Adrenal gland (tissue), 5 donors: ENCODE measurements around the gene BCLAF3.

Experiments
- POLR2A ChIP-seq, 2 donors: fragments of 450-650 bp; IDR thresholded peaks; one replicate each; pipeline ENCODE4 v1.6.1; 2017; ENCODE audit warnings: antibody characterized with exemption in 2 of 2, mild to moderate bottlenecking in 2 of 2, moderate library complexity in 1 of 2
- TF ChIP-seq, protein P1 (sequence below), 6 experiments: fragments of 450-650 bp in 4 of 6; fragments of 200-600 bp in 2 of 6; sonication (generic) in 1 of 6; IDR thresholded peaks; 1 replicate in 5 of 6; 2 replicates in 1 of 6; pipeline versions ENCODE4 v1.5.1 to v1.8.0; 2016 to 2021; ENCODE audit warnings: antibody characterized with exemption in 6 of 6, mild to moderate bottlenecking in 2 of 6, moderate library complexity in 1 of 6
- donor health status: DM: no; HTN: no; CAD: no.

GRCh38 chrX:19947612-19948011 is 43.2 kb downstream of the BCLAF3 start:
- TF ChIP-seq, protein P1, sequence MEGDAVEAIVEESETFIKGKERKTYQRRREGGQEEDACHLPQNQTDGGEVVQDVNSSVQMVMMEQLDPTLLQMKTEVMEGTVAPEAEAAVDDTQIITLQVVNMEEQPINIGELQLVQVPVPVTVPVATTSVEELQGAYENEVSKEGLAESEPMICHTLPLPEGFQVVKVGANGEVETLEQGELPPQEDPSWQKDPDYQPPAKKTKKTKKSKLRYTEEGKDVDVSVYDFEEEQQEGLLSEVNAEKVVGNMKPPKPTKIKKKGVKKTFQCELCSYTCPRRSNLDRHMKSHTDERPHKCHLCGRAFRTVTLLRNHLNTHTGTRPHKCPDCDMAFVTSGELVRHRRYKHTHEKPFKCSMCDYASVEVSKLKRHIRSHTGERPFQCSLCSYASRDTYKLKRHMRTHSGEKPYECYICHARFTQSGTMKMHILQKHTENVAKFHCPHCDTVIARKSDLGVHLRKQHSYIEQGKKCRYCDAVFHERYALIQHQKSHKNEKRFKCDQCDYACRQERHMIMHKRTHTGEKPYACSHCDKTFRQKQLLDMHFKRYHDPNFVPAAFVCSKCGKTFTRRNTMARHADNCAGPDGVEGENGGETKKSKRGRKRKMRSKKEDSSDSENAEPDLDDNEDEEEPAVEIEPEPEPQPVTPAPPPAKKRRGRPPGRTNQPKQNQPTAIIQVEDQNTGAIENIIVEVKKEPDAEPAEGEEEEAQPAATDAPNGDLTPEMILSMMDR (IDR thresholded peaks at IDR 0.05): no peak
- TF ChIP-seq POLR2A (IDR thresholded peaks at IDR 0.05): no peak
